Measurements from ENCODE around the gene SLFN12L. TPM values are rescaled to one million over a fixed set of nuclear protein-coding genes. Genes with fewer than 3 reads are reported as not detected.
"Not testable (repeated sequence)": the region's sequence is repeated elsewhere in the genome, so short reads cannot be mapped to it uniquely, and the experiment has no call there.

SLFN12L gene
- total RNA-seq, 1 experiment from 2014 or later = 0.31 TPM

DNA sequence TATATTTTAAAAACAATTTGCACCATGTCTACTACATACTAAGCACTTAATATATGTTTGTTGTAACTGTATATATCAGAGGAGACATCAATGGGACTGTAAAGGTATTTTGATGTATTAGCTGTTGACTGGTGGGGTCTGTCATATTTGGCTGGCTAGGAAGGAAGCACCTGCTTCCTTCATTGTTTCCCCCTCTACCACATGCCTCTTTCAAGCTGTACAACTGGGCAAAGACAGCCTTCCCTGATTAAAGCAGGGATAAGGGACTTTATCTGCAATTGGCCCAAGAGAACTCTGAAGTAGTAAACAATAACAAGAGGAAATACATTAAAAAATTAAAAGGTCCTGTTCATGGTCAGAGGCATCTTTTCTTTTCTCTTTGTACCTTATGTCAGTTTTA lies 5.5 kb upstream of the SLFN12L start:
- no peak for DNase-seq (ENCODE audit: low spot score)

DNA sequence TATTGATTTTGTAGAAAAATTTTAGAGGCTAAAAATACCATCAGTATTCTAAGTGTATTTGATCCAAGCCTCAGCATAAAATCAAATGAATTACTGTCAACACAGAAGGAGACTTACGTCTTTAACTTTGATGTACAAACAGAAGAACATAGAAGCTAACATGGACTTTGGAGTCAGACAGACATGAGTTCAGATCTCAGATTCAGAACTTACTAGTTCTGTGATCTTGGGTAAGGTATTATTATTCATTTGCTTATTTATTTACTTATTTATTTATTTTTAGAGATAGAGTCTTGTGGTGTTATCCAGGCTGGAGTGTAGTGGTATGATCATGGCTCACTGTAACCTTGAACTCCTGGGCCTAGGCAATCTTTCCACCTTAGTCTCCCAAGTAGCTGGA lies 4.0 kb upstream of the SLFN12L start:
- no peak for DNase-seq (ENCODE audit: low spot score)

DNA sequence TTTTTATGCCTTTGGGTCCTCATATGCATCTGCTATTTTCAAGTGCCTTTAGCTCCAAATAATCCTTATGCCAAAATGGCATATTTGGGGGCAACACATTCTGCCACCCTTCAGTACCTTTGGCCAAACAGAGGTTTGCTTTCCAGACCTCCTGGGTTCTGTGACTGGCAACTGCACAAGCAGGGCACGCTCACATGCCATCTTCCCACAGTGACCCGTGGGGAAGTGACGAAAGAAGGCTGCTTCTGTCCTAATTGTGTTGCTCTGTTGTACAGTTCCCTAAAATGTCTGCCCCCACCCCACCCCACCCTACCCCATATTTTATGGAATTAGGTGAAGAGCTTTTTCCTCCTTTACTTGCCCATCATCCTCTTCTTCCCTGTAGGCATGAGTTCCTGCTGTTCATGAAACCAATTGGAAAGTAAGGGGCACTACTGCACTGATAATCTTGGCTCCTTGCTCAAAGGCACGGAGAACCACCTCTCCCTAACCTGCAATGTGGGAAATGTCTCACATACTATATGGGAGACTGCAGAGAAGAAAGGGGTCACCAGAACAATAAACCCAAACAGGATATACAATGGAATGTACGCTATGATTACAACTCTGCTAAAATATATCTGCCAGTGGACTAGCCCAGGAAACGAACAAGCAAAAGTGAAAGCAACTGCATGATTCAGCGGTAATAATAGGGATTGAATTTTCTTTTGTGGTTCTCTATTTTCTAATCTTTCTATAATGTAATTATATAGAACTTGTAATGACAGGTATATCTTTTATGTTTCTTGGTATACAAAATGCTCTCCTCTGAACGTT lies 3.3 kb upstream of the SLFN12L start:
- DNase-seq (ENCODE audit: low spot score) = peak; percentile 64

DNA sequence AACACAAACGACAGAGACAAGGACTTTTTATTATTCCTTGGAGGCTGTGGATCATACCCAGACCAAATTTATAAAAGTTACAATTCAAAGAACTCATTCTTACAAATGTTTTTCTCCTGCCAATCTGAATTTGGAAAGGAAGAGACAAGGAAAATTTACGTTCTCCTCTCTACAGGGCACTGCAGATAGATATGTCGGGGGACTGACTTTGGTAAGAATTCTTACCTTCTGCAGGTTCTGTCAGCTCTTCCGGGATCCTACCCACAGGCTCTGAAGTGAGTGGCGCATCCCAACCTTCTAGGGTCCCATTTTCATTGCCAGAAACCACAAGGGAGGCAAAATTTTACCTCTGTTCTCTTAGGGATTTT lies 2.2 kb upstream of the SLFN12L start:
- DNase-seq (ENCODE audit: low spot score) = no peak

DNA sequence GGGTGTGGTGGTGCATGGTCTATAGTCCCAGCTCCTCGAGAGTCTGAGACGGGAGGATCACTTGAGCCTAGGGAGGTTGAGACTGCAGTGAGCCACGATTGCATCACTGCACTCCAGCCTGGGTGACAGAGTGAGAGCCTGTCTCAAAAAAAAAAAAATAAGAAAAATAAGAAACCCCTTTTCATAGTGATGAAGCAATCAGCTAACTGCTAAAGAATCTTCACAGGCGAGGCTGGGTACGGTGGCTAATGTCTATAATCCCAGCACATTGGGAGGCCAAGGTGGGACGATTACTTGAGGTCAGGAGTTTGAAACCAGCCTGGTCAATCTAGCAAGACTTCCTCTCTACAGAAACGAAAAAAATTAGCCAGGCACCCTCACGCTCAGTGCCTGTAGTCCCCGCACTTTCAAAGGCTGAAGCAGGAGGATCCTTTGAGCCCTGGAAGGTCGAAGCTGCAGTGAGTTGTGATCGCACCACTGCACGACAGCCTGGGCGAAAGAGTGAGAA lies 760 bp downstream of the SLFN12L start:
- DNase-seq (ENCODE audit: low spot score) = no peak

DNA sequence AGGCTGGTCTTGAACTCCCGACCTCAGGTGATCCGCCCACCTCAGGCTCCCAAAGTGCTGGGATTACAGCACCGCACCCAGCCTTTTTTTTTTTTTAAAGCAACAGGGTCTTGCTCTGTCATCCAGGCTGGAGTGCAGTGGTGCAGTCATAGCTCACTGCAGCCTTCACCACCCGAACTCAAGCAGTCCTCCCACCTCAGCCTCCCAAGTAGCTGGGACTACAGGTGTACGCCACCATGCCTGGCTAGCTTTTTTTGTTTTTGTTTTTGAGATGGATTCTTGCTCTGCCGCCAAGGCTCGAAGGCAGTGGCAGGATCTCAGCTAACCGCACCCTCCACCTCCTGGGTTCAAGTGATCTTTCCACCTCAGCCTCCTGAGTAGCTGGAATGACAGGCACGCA lies 2.1 kb downstream of the SLFN12L start:
- DNase-seq (ENCODE audit: low spot score) = not testable (repeated sequence)

DNA sequence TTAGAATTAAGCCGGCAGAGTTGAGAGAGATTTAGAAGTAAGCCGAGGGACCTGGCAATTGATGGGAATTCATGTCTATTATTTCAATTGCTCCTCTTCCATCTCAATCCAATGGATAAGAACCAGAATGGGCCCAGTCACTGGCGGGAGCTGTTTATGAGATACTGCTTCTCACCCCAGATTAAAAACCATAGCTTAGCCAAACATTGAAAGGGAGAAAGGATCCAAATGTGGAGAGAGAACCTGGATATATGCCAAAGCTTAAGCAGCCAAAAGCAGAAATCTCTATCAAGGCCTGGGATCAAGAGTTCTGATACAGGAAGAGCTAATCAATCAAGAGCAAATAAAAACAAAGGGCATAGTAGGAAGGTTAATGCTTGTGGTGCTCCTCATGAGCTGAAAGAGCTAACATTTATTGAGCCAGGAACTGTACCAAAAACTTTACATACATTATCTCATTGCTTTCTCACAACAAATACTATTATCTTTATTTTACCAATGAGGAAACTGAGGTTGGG lies 2.8 kb downstream of the SLFN12L start:
- DNase-seq (ENCODE audit: low spot score) = no peak

DNA sequence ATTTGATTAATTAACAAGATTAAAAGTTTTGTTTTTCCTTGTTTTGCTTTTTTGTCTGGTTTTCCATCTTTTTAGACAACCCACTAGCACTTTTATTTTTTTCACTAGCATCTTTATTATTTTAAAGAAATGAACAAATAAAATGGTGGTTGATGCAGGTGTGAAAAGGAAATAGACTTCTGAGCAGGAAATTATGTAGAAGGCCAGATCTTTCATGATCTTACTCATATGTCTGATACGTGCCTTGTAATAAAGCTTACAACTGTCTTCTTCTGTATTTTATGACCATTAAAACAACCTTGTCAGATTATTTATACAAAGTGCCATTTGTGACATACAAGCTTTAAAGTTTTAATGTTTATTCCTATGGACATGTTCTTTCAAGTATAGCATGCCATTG lies 6.3 kb downstream of the SLFN12L start:
- DNase-seq (ENCODE audit: low spot score) = no peak

DNA sequence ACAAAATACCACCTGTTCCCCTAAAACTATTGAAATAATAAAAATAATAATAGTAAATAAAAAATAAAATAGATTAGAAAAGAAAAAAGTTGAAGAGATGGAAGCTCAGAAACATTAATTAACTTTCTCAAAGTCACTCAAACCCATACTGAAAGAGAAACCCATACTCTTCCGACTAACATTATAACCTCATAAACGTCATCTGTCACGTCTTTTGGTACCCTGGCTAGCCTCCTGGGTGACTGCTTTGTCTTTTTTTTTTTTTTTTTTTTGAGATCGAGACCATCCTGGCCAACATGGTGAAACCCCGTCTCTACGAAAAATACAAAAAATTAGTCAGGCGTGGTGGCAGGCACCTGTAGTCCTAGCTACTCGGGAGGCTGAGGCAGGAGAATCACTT lies 7.6 kb downstream of the SLFN12L start:
- DNase-seq (ENCODE audit: low spot score) = no peak

DNA sequence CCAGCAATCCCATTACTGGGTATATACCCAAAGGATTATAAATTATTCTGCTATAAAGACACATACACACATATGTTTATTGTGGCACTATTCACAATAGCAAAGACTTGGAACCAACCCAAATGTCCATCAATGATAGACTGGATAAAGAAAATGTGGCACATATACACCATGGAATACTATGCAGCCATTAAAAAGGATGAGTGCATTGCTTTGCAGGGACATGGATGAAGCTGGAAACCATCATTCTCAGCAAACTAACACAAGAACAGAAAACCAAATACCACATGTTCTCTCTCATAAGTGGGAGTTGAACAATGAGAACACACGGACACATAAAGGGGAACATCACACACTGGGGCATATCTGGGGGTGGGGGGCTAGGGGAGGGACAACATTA lies 8.2 kb downstream of the SLFN12L start:
- DNase-seq (ENCODE audit: low spot score) = not testable (repeated sequence)

DNA sequence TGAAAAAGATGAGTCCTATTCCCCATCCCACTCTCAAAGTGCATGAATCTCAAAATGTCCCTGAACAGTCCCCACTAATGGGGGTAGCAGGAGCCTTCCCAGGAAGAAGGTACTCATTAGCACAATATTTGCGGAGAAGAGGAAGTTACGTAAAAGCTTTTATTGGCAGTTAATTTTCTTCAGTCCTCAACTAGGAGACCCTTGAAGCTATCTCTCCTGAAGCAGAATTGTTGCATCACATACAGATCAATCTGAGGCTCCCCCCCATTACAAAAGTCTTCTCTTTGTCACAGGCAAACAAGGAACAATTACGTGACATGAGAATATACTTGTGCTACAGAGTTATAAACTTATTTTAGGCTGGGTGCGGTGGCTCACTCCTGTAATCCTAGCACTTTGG lies 14.2 kb downstream of the SLFN12L start:
- DNase-seq (ENCODE audit: low spot score) = no peak

DNA sequence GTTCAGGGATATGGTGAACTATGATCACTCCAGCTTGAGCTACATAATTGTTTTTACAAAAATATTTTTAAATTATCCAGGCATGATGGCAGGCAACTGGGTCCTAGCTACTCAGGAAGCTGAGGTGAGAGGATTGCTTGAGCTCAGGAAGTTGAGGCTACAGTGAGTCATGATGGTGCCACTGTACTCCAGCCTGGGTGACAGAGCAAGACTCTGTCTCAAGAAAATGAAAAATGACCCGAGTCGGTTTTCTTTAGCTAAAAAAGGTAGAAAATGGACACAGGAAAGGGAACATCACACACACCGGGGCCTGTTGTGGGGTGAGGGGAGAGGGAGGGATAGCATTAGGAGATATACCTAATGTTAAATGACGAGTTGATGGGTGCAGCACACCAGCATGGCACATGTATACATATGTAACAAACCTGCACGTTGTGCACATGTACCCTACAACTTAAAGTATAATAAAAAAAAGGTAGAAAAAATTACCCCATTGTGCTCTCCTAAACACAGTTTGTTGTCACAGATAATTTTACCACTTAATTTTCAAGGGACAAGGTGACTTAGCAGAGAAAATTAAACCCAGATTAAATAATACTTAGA lies 15.7 kb downstream of the SLFN12L start:
- DNase-seq (ENCODE audit: low spot score) = not testable (repeated sequence)

DNA sequence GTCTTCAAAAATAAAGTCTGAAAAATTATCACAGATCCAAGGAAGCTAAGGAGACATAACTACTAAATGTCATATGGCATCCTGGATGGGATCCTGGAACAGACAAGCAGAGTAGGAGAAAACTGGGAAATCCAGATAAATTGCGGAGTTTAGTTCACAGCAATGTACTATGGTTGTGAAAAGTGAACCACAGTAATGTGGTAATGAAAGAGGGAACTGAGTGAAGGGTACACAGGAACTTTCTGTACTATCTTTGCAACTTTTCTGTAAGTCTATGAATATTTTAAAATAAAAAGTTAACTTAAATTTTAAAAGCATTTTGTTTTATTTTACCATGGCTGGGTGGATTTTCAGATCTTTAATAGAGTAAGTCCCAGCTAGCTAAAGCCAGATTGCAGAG lies 16.3 kb downstream of the SLFN12L start:
- no peak for DNase-seq (ENCODE audit: low spot score)

DNA sequence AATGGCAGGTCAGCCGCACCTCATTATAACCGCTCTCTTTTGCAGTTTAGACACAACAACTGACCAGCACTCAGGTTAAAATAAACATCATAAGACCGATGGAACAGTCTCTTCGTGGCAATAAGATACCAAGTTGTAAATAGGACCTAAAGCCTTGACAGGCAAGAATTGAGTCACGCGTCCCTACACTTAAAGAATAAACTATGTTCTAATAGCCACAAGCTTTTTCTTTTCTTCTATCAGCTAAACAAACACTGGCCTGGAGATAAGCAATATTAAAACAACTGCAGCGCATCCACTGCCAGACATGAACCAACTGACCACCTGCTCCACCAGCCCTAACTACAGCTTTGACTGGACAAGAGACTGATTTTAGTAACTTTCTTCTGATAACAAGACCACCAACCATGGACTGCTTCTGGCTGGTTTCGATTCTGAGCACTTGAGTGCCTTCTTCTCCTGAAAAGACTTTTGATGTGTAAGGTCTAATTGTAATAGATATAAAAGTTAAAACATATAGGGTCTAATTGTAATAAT lies 17.5 kb downstream of the SLFN12L start:
- DNase-seq (ENCODE audit: low spot score) = no peak

DNA sequence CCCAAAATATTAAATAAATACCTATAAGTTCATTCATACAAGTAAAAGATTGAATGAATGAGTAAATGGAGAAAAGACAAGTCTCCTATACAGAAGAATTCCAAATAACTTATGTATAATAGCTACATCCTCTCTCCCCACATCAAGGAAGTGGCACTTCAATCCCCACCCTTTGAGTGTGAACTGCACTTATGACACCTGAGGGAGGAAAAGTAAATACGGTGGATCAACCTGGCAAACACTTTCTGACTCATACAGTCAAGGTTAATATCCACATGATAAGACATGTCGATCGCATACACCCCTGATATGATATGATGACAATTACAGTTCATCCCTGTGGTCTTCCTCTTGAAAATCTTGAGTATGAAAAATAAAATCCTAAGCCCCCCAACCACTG lies 18.0 kb downstream of the SLFN12L start:
- DNase-seq (ENCODE audit: low spot score) = no peak

DNA sequence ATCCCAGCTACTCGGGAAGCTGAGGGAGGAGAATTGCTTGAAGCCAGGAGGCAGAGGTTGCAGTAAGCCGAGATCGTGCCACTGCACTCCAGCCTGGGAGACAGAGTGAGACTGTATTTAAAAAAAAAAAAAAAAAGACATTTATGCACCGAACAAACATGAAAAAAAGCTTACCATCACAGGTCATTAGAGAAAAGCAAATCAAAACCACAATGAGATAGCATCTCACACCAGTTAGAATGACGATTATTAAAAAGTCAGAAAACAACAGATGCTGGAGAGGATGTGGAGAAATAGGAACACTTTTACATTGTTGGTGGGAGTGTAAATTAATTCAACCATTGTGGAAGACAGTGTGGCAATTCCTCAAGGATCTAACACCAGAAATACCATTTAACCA lies 19.0 kb downstream of the SLFN12L start:
- DNase-seq (ENCODE audit: low spot score) = not testable (repeated sequence)

DNA sequence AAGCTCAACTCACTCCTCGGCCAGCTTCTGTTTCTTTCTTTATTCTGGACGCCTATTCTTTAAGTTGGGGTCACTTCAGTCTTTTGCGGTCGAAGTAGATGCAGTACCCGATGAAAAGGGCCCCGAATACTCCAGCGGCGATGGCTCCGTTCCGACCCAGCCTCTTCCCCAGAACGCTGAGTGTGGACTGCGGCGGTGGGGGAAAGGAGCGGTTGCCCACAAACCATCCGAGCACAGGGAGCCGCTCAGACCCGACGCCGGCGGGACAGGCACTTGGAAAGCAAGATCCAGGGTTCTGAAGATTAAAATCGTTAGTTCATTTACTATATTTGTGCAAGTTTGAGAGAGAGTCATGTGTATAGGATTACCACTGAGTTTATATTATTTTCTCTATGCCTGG lies 22.5 kb downstream of the SLFN12L start:
- no peak for DNase-seq (ENCODE audit: low spot score)

DNA sequence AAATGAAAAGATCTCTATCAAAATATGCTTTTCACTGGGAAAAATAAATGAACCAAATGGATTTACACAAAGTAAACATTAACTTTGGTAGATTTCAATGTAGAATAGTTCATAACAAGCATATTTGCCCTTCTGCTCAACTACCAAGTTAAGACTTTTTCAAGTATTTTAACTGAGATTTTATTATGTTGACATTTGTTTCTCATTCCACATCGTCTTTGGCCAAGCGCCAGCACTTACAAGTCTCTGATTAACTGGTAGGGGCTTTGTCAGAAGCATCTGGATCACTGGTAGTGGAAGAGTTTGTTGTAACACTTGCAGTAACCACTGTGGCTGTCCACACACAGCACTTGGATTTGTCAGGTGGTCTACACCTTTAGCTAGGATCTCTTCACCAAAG lies 22.9 kb downstream of the SLFN12L start:
- DNase-seq (ENCODE audit: low spot score) = no peak

DNA sequence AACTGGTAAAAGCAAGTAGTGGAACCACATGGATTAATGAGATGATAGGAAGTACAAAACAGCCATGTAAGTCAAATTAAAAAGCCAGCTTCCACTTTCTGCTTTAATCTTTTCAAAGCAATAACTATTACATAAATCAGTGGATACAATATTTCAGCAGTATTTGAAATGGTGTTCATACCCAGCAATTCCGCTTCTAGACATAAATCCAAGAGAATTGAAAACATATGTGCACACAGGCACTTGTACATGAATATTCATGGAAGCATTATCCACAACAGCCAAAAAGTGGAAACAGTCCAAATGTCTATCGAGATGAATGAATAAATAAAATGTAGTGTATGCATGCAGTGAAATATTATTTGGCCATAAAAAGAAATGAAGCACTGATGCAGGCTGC lies 27.4 kb downstream of the SLFN12L start:
- no peak for DNase-seq (ENCODE audit: low spot score)

DNA sequence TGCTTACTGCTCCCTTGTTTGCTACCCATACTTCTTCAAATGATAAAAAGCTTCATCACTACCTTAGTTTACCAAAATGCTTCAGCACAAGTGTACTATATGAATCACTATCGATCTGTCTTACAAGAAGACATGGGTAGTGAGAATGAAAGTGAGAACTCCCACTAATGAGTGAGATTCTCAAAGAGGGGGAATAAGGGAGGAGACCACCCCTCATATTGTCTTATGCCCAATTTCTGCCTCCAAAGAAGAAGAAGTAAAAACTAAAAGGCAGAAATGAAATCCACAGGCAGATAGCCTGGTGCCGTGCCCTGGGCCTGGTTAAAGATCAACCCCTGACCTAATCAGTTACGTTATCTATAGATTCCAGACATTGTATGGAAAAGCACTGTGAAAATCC lies 29.8 kb downstream of the SLFN12L start:
- DNase-seq (ENCODE audit: low spot score) = not testable (repeated sequence)

DNA sequence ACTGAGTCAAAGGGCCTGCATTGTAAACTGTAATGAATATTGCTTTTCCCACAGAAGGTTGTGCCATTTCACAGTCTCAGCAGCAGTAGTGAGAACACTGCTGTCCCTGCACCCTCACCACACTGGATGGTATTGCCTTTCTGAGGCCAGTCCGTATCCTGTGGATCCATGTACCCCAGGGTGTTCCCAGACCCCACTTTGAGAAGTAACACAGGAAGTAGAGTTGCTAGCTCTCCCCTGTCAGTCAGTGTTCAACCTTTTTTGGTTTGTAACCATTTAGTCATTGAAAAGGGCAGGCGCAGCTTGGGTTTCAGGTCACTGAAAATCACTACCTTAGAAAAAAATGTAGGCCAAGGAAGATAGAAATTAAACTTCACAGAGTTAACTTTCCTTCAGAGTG lies 37.9 kb downstream of the SLFN12L start:
- DNase-seq (ENCODE audit: low spot score) = no peak

DNA sequence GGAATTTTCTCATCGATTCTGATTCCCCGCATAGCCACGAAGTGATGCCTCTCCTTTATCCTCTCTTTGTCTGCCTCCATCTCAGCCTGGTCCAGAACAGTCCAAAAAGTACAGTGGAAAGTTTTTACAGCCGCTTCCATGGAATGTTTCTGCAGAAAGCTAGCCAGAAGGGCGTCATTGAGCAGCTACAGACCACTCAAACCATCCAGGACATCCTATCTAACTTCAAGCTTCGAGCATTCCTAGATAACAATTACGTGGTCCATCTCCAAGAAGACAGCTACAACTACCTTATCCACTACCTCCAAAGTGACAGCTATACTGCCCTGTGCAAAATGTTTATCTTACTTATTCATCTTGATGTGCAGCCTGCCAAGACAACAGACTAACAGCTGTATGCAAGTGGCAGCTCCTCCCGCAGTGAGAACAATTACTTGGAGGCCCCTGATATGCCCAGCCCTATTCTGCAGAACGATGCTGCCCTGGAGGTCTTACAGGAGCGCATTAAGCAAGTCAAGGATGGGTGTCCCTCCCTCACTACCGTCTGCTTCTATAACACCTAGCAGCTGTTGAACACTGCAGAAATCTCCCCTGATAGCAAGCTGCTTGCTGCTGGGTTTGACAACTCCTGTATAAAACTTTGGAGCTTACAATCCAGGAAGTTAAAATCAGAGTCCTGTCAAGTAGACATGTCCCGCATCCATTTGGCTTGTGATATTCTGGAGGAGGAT lies 38.9 kb downstream of the SLFN12L start:
- DNase-seq (ENCODE audit: low spot score) = no peak

All from H4 (cell line).